Retina (tissue), 1 donor: ENCODE data around the gene BRAT1.
A peak's percentile ranks its signal among the peaks of the same experiment; 100 is the strongest.
"Not testable (repeated sequence)": the region's sequence is repeated elsewhere in the genome, so short reads cannot be mapped to it uniquely, and the experiment has no call there.

ENCODE experiments used
- DNase-seq: peaks from one replicate; pipeline ENCODE4 v3.0.0-alpha.2; 2016

Gene BRAT1

GRCh38 chr7:2555121-2556052 lies at the start of gene BRAT1:
Gene BRAT1 (minus strand): TSS chr7:2555524. CDS start chr7:2554431, 1,093 bp downstream.
- peak; percentile 98 for DNase-seq

- no peak for DNase-seq
These were observed 49.4 kb upstream of the BRAT1 start for GRCh38 chr7:2604608-2605174.

- no peak for DNase-seq
These were observed 48.0 kb upstream of the BRAT1 start for GRCh38 chr7:2603044-2603965.

- DNase-seq: no peak
These were observed 47.2 kb upstream of the BRAT1 start for GRCh38 chr7:2602406-2603043.

- DNase-seq: no peak
These were observed 46.6 kb upstream of the BRAT1 start for GRCh38 chr7:2601907-2602306.

GRCh38 chr7:2601065-2601464 lies 45.7 kb upstream of the BRAT1 start:
- DNase-seq: no peak

GRCh38 chr7:2598154-2598823 lies 43.0 kb upstream of the BRAT1 start:
- DNase-seq: no peak

- DNase-seq: no peak
These were observed 41.9 kb upstream of the BRAT1 start for GRCh38 chr7:2597273-2597640.

- no peak for DNase-seq
These were observed 41.3 kb upstream of the BRAT1 start for GRCh38 chr7:2596464-2597272.

GRCh38 chr7:2595258-2595860 lies 40.0 kb upstream of the BRAT1 start:
- no peak for DNase-seq

- no peak for DNase-seq
These were observed 39.3 kb upstream of the BRAT1 start for GRCh38 chr7:2594599-2594998.

GRCh38 chr7:2593036-2593727 lies 37.9 kb upstream of the BRAT1 start:
- no peak for DNase-seq

GRCh38 chr7:2592375-2592865 lies 37.1 kb upstream of the BRAT1 start:
- no peak for DNase-seq

GRCh38 chr7:2589941-2590340 lies 34.6 kb upstream of the BRAT1 start:
- DNase-seq: not testable (repeated sequence)

GRCh38 chr7:2589341-2589740 lies 34.0 kb upstream of the BRAT1 start:
- no peak for DNase-seq

GRCh38 chr7:2587778-2588177 lies 32.5 kb upstream of the BRAT1 start:
- no peak for DNase-seq

GRCh38 chr7:2587134-2587533 lies 31.8 kb upstream of the BRAT1 start:
- no peak for DNase-seq

GRCh38 chr7:2586326-2587020 lies 31.1 kb upstream of the BRAT1 start:
- no peak for DNase-seq

- no peak for DNase-seq
These were observed 30.1 kb upstream of the BRAT1 start for GRCh38 chr7:2585446-2585845.
